ENCODE measurements around the gene ADAMTS9. TPM values are rescaled to one million over a fixed set of nuclear protein-coding genes. Genes with fewer than 3 reads are reported as not detected.

The ADAMTS9 gene
- total and polyA plus RNA-seq, 9 of the 15 experiments (the other 6 are each of a cell fraction or from before 2014, with no cell fraction given): 0.05 to 0.32 (median 0.13) TPM; not detected in 2

- ATAC-seq (no peak), DNase-seq (ENCODE audit: extremely low read depth in 1 of 4, low spot score in 3 of 4) (no peak), FAIRE-seq (no peak)
- in situ Hi-C loops (cut with MboI): no loop called here
- no TSS peak for BruUV-seq (replicated peaks)
- Histone ChIP-seq H3K79me2 (ENCODE audit: control insufficient read depth, insufficient read depth, low read length) (no peaks in the 10 kb centered on the region), H3K27me3 (ENCODE audit: control insufficient read depth in 2 of 2, insufficient read depth in 2 of 2, low read length in 2 of 2) (peaks cover 0 to 7% of the 10 kb centered on the region in 2 experiments; a peak in 3 of 5 replicates), H3K4me2 (ENCODE audit: insufficient read depth, low read length) (no peak overlapping the region), H3K4me1 (replicated peaks in 1 of 2; ENCODE audit: control insufficient read depth in 2 of 2, insufficient read depth in 2 of 2, low read length in 2 of 2) (peaks cover 0 to 14% of the 10 kb centered on the region in 2 experiments; a peak in 2 of 5 replicates), H3K27ac (ENCODE audit: extremely low read depth, low read depth, low read length) (no peak overlapping the region), H3K9ac (ENCODE audit: insufficient read depth in 1 of 2, low read depth in 2 of 2, low read length in 2 of 2) (no peak overlapping the region), H2AFZ (ENCODE audit: low read depth, low read length) (no peak overlapping the region), H4K20me1 (replicated peaks; ENCODE audit: control insufficient read depth, insufficient read depth, low read length) (no peaks in the 10 kb centered on the region), H3K4me3 (no peak overlapping the region), H3K36me3 (ENCODE audit: control insufficient read depth, insufficient read depth, low read length) (no peaks in the 10 kb centered on the region), H3K9me1 (ENCODE audit: control insufficient read depth, insufficient read depth, low read length) (no peaks in the 10 kb centered on the region), H3K9me3 (replicated peaks; ENCODE audit: control insufficient read depth, insufficient read depth, low read depth, low read length) (no peaks in the 10 kb centered on the region)
- WGBS (ENCODE audit: insufficient coverage, low coverage, missing lambda C conversion rate): 13% methylated on average over 4 of the region's 42 CpGs
- CTCF ChIA-PET (ENCODE audit: low intra/inter-chr PET ratio): no interaction called here
- intact Hi-C loops (cut with micrococcal nuclease): no loop called here
- POLR2A ChIA-PET: no interaction called here
- TF ChIP-seq ZBTB11 (CRISPR knock-in tag; IDR thresholded peaks at IDR 0.05): peak in 1 of 3 experiments; percentile 37; a peak in 1 of 6 replicates
- no peak for TF ChIP-seq ZNF146 (CRISPR knock-in tag; IDR thresholded peaks at IDR 0.05; ENCODE audit: unreplicated experiment)
These were observed 567 bp downstream of the ADAMTS9 start for GRCh38 chr3:64687086-64687780.

All from K562 (cell line).